ENCODE results near the gene ZNF853.

- TF ChIP-seq CTCF (IDR thresholded peaks at IDR 0.05) (no peak), POLR2A (IDR thresholded peaks at IDR 0.05) (no peak)
Observed at GRCh38 chr7:6639032-6639431, 23.6 kb downstream of the ZNF853 start.

All from body of pancreas (tissue), 4 donors.